ENCODE results near the gene TAOK3.
A peak's percentile ranks its signal among the peaks of the same experiment; 100 is the strongest.
"Not testable (repeated sequence)": the region's sequence is repeated elsewhere in the genome, so short reads cannot be mapped to it uniquely, and the experiment has no call there.

TAOK3 gene

GRCh38 chr12:118287728-118288127 lies 85.0 kb downstream of the TAOK3 start:
- Histone ChIP-seq H4K20me1 (ENCODE audit: insufficient read depth, low read length) (no peaks in the 10 kb centered on the region), H3K4me2 (ENCODE audit: low read length) (no peak overlapping the region), H3K27me3 (ENCODE audit: low read depth, low read length) (no peaks in the 10 kb centered on the region), H3K79me2 (ENCODE audit: low read length) (no peaks in the 10 kb centered on the region; the same call in 1 of the 2 replicates), H2AFZ (ENCODE audit: low read depth, low read length) (no peak overlapping the region), H3K9ac (ENCODE audit: low read length) (no peak overlapping the region), H3K4me1 (ENCODE audit: low read length) (no peaks in the 10 kb centered on the region), H3K36me3 (replicated peaks; ENCODE audit: low read depth, low read length) (no peaks in the 10 kb centered on the region), H3K4me3 (ENCODE audit: low read length) (no peak overlapping the region), H3K9me3 (ENCODE audit: insufficient read depth, low read length) (no peaks in the 10 kb centered on the region), H3K27ac (ENCODE audit: low read length) (no peak overlapping the region)
- no peak for TF ChIP-seq CTCF (IDR thresholded peaks at IDR 0.05; ENCODE audit: low read depth, low read length)
- TF ChIP-seq EZH2phosphoT487 (IDR thresholded peaks at IDR 0.05; ENCODE audit: low read depth), result no peak

- Histone ChIP-seq H3K79me2 (ENCODE audit: low read length) (no peaks in the 10 kb centered on the region; the same call in 1 of the 2 replicates), H3K36me3 (replicated peaks; ENCODE audit: low read depth, low read length) (no peaks in the 10 kb centered on the region), H2AFZ (ENCODE audit: low read depth, low read length) (no peak overlapping the region), H4K20me1 (ENCODE audit: insufficient read depth, low read length) (no peaks in the 10 kb centered on the region), H3K4me1 (ENCODE audit: low read length) (no peaks in the 10 kb centered on the region), H3K9ac (ENCODE audit: low read length) (no peak overlapping the region), H3K27me3 (ENCODE audit: low read depth, low read length) (no peaks in the 10 kb centered on the region), H3K4me3 (ENCODE audit: low read length) (no peak overlapping the region), H3K9me3 (ENCODE audit: insufficient read depth, low read length) (no peaks in the 10 kb centered on the region), H3K4me2 (ENCODE audit: low read length) (no peak overlapping the region), H3K27ac (ENCODE audit: low read length) (no peak overlapping the region)
- TF ChIP-seq EZH2phosphoT487 (IDR thresholded peaks at IDR 0.05; ENCODE audit: low read depth) (no peak), CTCF (IDR thresholded peaks at IDR 0.05; ENCODE audit: low read depth, low read length) (no peak)
Observed at GRCh38 chr12:118282767-118283166, 89.9 kb downstream of the TAOK3 start.

- not testable (repeated sequence) for H4K20me1 ChIP-seq (ENCODE audit: insufficient read depth, low read length); H3K4me2 ChIP-seq (ENCODE audit: low read length); H3K9ac ChIP-seq (ENCODE audit: low read length); H3K36me3 ChIP-seq (replicated peaks; ENCODE audit: low read depth, low read length); H3K79me2 ChIP-seq (ENCODE audit: low read length); H3K27me3 ChIP-seq (ENCODE audit: low read depth, low read length); H2AFZ ChIP-seq (ENCODE audit: low read depth, low read length); H3K9me3 ChIP-seq (ENCODE audit: insufficient read depth, low read length); H3K4me3 ChIP-seq (ENCODE audit: low read length); H3K4me1 ChIP-seq (ENCODE audit: low read length); H3K27ac ChIP-seq (ENCODE audit: low read length)
Observed at GRCh38 chr12:118278288-118278687, 94.4 kb downstream of the TAOK3 start.

GRCh38 chr12:118274066-118274465 lies 98.6 kb downstream of the TAOK3 start:
- no peak overlapping the region for H3K9ac ChIP-seq (ENCODE audit: low read length)
- no peaks in the 10 kb centered on the region for H3K36me3 ChIP-seq (replicated peaks; ENCODE audit: low read depth, low read length)
- no peak overlapping the region for H2AFZ ChIP-seq (ENCODE audit: low read depth, low read length)
- H3K27ac ChIP-seq (ENCODE audit: low read length), result no peak overlapping the region
- no peaks in the 10 kb centered on the region for H3K27me3 ChIP-seq (ENCODE audit: low read depth, low read length)
- H3K79me2 ChIP-seq (ENCODE audit: low read length), result no peaks in the 10 kb centered on the region
- 0 out of 2 replicates have a peak overlapping the region, but pooled peaks have one; percentile 20 for H3K4me2 ChIP-seq (ENCODE audit: low read length)
- TF ChIP-seq CTCF (IDR thresholded peaks at IDR 0.05; ENCODE audit: low read depth, low read length) (no peak), EZH2phosphoT487 (IDR thresholded peaks at IDR 0.05; ENCODE audit: low read depth) (no peak)
- H3K9me3 ChIP-seq (ENCODE audit: insufficient read depth, low read length), result no peaks in the 10 kb centered on the region
- peaks cover 4% of the 10 kb centered on the region for H3K4me1 ChIP-seq (ENCODE audit: low read length)
- no peaks in the 10 kb centered on the region for H4K20me1 ChIP-seq (ENCODE audit: insufficient read depth, low read length)
- no peak overlapping the region for H3K4me3 ChIP-seq (ENCODE audit: low read length)
